NCI-H2171 treated with DMSO at 0.1 percent for 48 hours (cell line): ENCODE measurements around the gene CALCOCO2.
A peak's percentile ranks its signal among the peaks of the same experiment; 100 is the strongest.
"Not testable (repeated sequence)": the region's sequence is repeated elsewhere in the genome, so short reads cannot be mapped to it uniquely, and the experiment has no call there.

ENCODE experiments used
- DNase-seq: peaks from one replicate; lab custom pipeline; 2025; lab: John Stamatoyannopoulos, UW

Gene CALCOCO2

GRCh38 chr17:48830840-48831548 lies at the start of gene CALCOCO2:
TSS of gene CALCOCO2 (plus strand) at chr17:48831035. CDS start at chr17:48841708, 10,673 bp downstream.
- DNase-seq = peak; percentile 75

- no peak for DNase-seq
Measured at GRCh38 chr17:48787828-48788227, 43.0 kb upstream of the CALCOCO2 start.

GRCh38 chr17:48790607-48791127 lies 40.2 kb upstream of the CALCOCO2 start:
- no peak for DNase-seq

GRCh38 chr17:48791128-48792032 lies 39.5 kb upstream of the CALCOCO2 start:
- peak; percentile 9 for DNase-seq

GRCh38 chr17:48792033-48792798 lies 38.6 kb upstream of the CALCOCO2 start:
- no peak for DNase-seq

- DNase-seq = no peak
Measured at GRCh38 chr17:48795444-48796162, 35.2 kb upstream of the CALCOCO2 start.

GRCh38 chr17:48796163-48796522 lies 34.7 kb upstream of the CALCOCO2 start:
- DNase-seq = not testable (repeated sequence)

GRCh38 chr17:48799069-48799723 lies 31.6 kb upstream of the CALCOCO2 start:
- no peak for DNase-seq

- DNase-seq = no peak
Measured at GRCh38 chr17:48800626-48801217, 30.1 kb upstream of the CALCOCO2 start.

- peak; percentile 41 for DNase-seq
Measured at GRCh38 chr17:48804936-48805411, 25.9 kb upstream of the CALCOCO2 start.

- DNase-seq = no peak
Measured at GRCh38 chr17:48809182-48809581, 21.7 kb upstream of the CALCOCO2 start.

GRCh38 chr17:48812001-48812400 lies 18.8 kb upstream of the CALCOCO2 start:
- no peak for DNase-seq

- DNase-seq = peak; percentile 23
Measured at GRCh38 chr17:48814504-48814903, 16.3 kb upstream of the CALCOCO2 start.

GRCh38 chr17:48815311-48815710 lies 15.5 kb upstream of the CALCOCO2 start:
- no peak for DNase-seq

GRCh38 chr17:48816438-48816773 lies 14.4 kb upstream of the CALCOCO2 start:
- DNase-seq = no peak

GRCh38 chr17:48816774-48817590 lies 13.9 kb upstream of the CALCOCO2 start, which contains the start of gene TTLL6:
TSS of gene TTLL6 (minus strand) at chr17:48817229. CDS start at chr17:48817072, 157 bp downstream.
- DNase-seq = peak; percentile 94

GRCh38 chr17:48818361-48818841 lies 12.4 kb upstream of the CALCOCO2 start:
- no peak for DNase-seq

- DNase-seq = no peak
Measured at GRCh38 chr17:48819466-48819865, 11.4 kb upstream of the CALCOCO2 start.

GRCh38 chr17:48820936-48821335 lies 9.9 kb upstream of the CALCOCO2 start:
- DNase-seq = peak; percentile 29
